Measurements from ENCODE around the gene NEU4. TPM values are rescaled to one million over a fixed set of nuclear protein-coding genes. Genes with fewer than 3 reads are reported as not detected.
"Not testable (repeated sequence)": the region's sequence is repeated elsewhere in the genome, so short reads cannot be mapped to it uniquely, and the experiment has no call there.

Gene NEU4
- total RNA-seq, 1 donor from 2014 or later: not detected

- no peak overlapping the region for H3K4me3 Mint-ChIP-seq (ENCODE audit: unreplicated experiment)
- no peak overlapping the region for H3K27ac Mint-ChIP-seq (ENCODE audit: unreplicated experiment)
- peaks cover 40% of the 10 kb centered on the region for H3K27me3 Mint-ChIP-seq (ENCODE audit: unreplicated experiment)
- H3K9me3 Mint-ChIP-seq (ENCODE audit: unreplicated experiment): peaks cover 10% of the 10 kb centered on the region
- no peak for DNase-seq (ENCODE audit: extremely low spot score, unreplicated experiment)
- no peaks in the 10 kb centered on the region for H3K4me1 Mint-ChIP-seq (ENCODE audit: unreplicated experiment)
- no peaks in the 10 kb centered on the region for H3K36me3 Mint-ChIP-seq (ENCODE audit: unreplicated experiment)
- TF ChIP-seq, protein P1, sequence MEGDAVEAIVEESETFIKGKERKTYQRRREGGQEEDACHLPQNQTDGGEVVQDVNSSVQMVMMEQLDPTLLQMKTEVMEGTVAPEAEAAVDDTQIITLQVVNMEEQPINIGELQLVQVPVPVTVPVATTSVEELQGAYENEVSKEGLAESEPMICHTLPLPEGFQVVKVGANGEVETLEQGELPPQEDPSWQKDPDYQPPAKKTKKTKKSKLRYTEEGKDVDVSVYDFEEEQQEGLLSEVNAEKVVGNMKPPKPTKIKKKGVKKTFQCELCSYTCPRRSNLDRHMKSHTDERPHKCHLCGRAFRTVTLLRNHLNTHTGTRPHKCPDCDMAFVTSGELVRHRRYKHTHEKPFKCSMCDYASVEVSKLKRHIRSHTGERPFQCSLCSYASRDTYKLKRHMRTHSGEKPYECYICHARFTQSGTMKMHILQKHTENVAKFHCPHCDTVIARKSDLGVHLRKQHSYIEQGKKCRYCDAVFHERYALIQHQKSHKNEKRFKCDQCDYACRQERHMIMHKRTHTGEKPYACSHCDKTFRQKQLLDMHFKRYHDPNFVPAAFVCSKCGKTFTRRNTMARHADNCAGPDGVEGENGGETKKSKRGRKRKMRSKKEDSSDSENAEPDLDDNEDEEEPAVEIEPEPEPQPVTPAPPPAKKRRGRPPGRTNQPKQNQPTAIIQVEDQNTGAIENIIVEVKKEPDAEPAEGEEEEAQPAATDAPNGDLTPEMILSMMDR (IDR thresholded peaks at IDR 0.05): no peak
Observed at GRCh38 chr2:241788135-241788534, 20.9 kb upstream of the NEU4 start.

GRCh38 chr2:241788572-241788971 lies 20.4 kb upstream of the NEU4 start:
- TF ChIP-seq, protein P1 (IDR thresholded peaks at IDR 0.05): no peak
- no peaks in the 10 kb centered on the region for H3K36me3 Mint-ChIP-seq (ENCODE audit: unreplicated experiment)
- no peak overlapping the region for H3K27ac Mint-ChIP-seq (ENCODE audit: unreplicated experiment)
- H3K27me3 Mint-ChIP-seq (ENCODE audit: unreplicated experiment): peaks cover 42% of the 10 kb centered on the region
- DNase-seq (ENCODE audit: extremely low spot score, unreplicated experiment): no peak
- H3K4me3 Mint-ChIP-seq (ENCODE audit: unreplicated experiment): no peak overlapping the region
- no peaks in the 10 kb centered on the region for H3K4me1 Mint-ChIP-seq (ENCODE audit: unreplicated experiment)
- H3K9me3 Mint-ChIP-seq (ENCODE audit: unreplicated experiment): peaks cover 10% of the 10 kb centered on the region

DNA sequence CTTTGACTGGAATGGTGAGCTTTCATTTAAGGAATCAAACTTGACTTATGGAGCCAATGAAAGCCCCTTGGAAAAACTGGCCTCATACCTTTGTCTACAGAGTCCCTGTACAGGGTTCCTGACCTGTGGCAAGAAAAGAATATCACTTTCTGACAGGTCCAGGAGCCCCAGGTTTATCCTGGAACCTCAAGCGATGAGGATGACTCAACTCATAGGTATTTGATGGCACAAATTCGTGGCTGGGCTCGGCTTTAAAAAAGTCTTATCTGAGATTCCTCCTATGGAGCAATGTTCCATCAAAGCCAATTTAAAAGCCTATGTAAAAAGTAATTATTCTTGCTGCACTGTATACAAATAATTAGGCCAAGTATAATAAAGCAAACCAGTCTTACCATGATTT lies 17.6 kb upstream of the NEU4 start:
- H3K27ac Mint-ChIP-seq (ENCODE audit: unreplicated experiment); H3K36me3 Mint-ChIP-seq (ENCODE audit: unreplicated experiment); H3K4me1 Mint-ChIP-seq (ENCODE audit: unreplicated experiment); DNase-seq (ENCODE audit: extremely low spot score, unreplicated experiment); H3K4me3 Mint-ChIP-seq (ENCODE audit: unreplicated experiment): not testable (repeated sequence)
- H3K9me3 Mint-ChIP-seq (ENCODE audit: unreplicated experiment): peaks cover 10% of the 10 kb centered on the region
- H3K27me3 Mint-ChIP-seq (ENCODE audit: unreplicated experiment): peaks cover 37% of the 10 kb centered on the region

DNA sequence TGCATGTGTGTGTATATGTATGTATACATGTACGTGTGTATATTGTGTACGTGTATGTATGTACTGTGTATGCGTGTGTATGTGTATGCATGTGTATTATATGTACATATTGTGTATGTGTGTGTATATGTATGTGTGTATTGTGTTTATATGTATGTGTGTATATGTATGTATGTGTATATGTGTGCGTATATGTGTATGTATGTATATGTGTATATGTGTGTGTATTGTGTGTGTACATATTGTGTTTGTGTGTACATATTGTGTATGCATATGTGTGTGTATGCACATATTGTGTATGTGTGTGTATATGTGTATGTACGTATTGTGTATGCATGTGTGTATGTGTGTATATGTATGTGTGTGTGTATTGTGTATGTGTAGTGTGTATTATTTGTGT lies 15.6 kb upstream of the NEU4 start:
- Mint-ChIP-seq H3K27ac (ENCODE audit: unreplicated experiment) (no peak overlapping the region), H3K4me1 (ENCODE audit: unreplicated experiment) (no peaks in the 10 kb centered on the region), H3K27me3 (ENCODE audit: unreplicated experiment) (peaks cover 18% of the 10 kb centered on the region), H3K9me3 (ENCODE audit: unreplicated experiment) (peaks cover 4% of the 10 kb centered on the region), H3K36me3 (ENCODE audit: unreplicated experiment) (no peaks in the 10 kb centered on the region), H3K4me3 (ENCODE audit: unreplicated experiment) (no peak overlapping the region)
- no peak for DNase-seq (ENCODE audit: extremely low spot score, unreplicated experiment)
- TF ChIP-seq, protein P1 (IDR thresholded peaks at IDR 0.05): no peak

- peaks cover 18% of the 10 kb centered on the region for H3K27me3 Mint-ChIP-seq (ENCODE audit: unreplicated experiment)
- H3K27ac Mint-ChIP-seq (ENCODE audit: unreplicated experiment): no peak overlapping the region
- H3K4me3 Mint-ChIP-seq (ENCODE audit: unreplicated experiment): no peak overlapping the region
- TF ChIP-seq, protein P1 (IDR thresholded peaks at IDR 0.05): no peak
- H3K4me1 Mint-ChIP-seq (ENCODE audit: unreplicated experiment): no peaks in the 10 kb centered on the region
- no peaks in the 10 kb centered on the region for H3K9me3 Mint-ChIP-seq (ENCODE audit: unreplicated experiment)
- DNase-seq (ENCODE audit: extremely low spot score, unreplicated experiment): no peak
- H3K36me3 Mint-ChIP-seq (ENCODE audit: unreplicated experiment): no peaks in the 10 kb centered on the region
Observed at GRCh38 chr2:241794250-241794823, 14.7 kb upstream of the NEU4 start.
